BE2C (cell line): ENCODE results near the gene CTSZ.

Experiments
- DNase-seq: peaks from one replicate; pipeline ENCODE4 v3.0.0-alpha.2; 2020
- H3K27me3 ChIP-seq: fragments of 250-450 bp; sonication (Bioruptor Pico); 2 replicates; pipeline ENCODE4 v1.5.1; 2020; ENCODE audit warnings: mild to moderate bottlenecking
- H3K36me3 ChIP-seq: fragments of 250-450 bp; sonication (Bioruptor Pico); 2 replicates; pipeline ENCODE4 v1.5.1; 2020; ENCODE audit warnings: mild to moderate bottlenecking
- H3K4me1 ChIP-seq: fragments of 250-450 bp; sonication (Bioruptor Pico); 2 replicates; pipeline ENCODE4 v1.5.1; 2020
- H3K4me3 ChIP-seq: 2 replicates; pipeline ENCODE4 v1.5.1; 2011; ENCODE audit warnings: low read depth, low read length
- H3K9me3 ChIP-seq: fragments of 250-450 bp; sonication (Bioruptor Pico); 2 replicates; pipeline ENCODE4 v1.5.1; 2020
- CTCF ChIP-seq: IDR thresholded peaks from 2 replicates; pipeline ENCODE4 v1.5.1; 2012; ENCODE audit warnings: mild to moderate bottlenecking, low read depth, low read length

CTSZ gene

GRCh38 chr20:58975353-58975752 is 31.7 kb downstream of the CTSZ start:
- no peaks in the 10 kb centered on the region for H3K4me1 ChIP-seq
- no peaks in the 10 kb centered on the region for H3K36me3 ChIP-seq
- DNase-seq = no peak
- H3K4me3 ChIP-seq = no peak overlapping the region
- no peaks in the 10 kb centered on the region for H3K27me3 ChIP-seq
- H3K9me3 ChIP-seq = no peaks in the 10 kb centered on the region
- no peak for TF ChIP-seq CTCF

- TF ChIP-seq CTCF = no peak
- Histone ChIP-seq H3K27me3 (no peaks in the 10 kb centered on the region), H3K36me3 (no peaks in the 10 kb centered on the region), H3K4me3 (no peak overlapping the region), H3K4me1 (no peaks in the 10 kb centered on the region), H3K9me3 (no peaks in the 10 kb centered on the region)
- DNase-seq = no peak
Observed at GRCh38 chr20:58973866-58974265, 33.2 kb downstream of the CTSZ start.

- Histone ChIP-seq H3K9me3 (no peaks in the 10 kb centered on the region), H3K4me1 (no peaks in the 10 kb centered on the region), H3K27me3 (no peaks in the 10 kb centered on the region), H3K4me3 (no peak overlapping the region), H3K36me3 (no peaks in the 10 kb centered on the region)
- no peak for DNase-seq
- no peak for TF ChIP-seq CTCF
Observed at GRCh38 chr20:58973179-58973578, 33.9 kb downstream of the CTSZ start.

GRCh38 chr20:58971429-58971828 is 35.6 kb downstream of the CTSZ start:
- Histone ChIP-seq H3K4me1 (no peaks in the 10 kb centered on the region), H3K4me3 (no peak overlapping the region), H3K9me3 (no peaks in the 10 kb centered on the region), H3K36me3 (no peaks in the 10 kb centered on the region), H3K27me3 (no peaks in the 10 kb centered on the region)
- no peak for DNase-seq
- no peak for TF ChIP-seq CTCF

GRCh38 chr20:58970146-58970545 is 36.9 kb downstream of the CTSZ start:
- no peaks in the 10 kb centered on the region for H3K27me3 ChIP-seq
- DNase-seq = no peak
- TF ChIP-seq CTCF = no peak
- H3K9me3 ChIP-seq = no peaks in the 10 kb centered on the region
- H3K4me1 ChIP-seq = no peaks in the 10 kb centered on the region
- no peaks in the 10 kb centered on the region for H3K36me3 ChIP-seq
- H3K4me3 ChIP-seq = no peak overlapping the region

- no peak for DNase-seq
- Histone ChIP-seq H3K4me3 (no peak overlapping the region), H3K36me3 (no peaks in the 10 kb centered on the region), H3K4me1 (no peaks in the 10 kb centered on the region), H3K27me3 (no peaks in the 10 kb centered on the region), H3K9me3 (no peaks in the 10 kb centered on the region)
- no peak for TF ChIP-seq CTCF
Observed at GRCh38 chr20:58969439-58969838, 37.6 kb downstream of the CTSZ start.
